CD4-positive, alpha-beta T cell treated with Interleukin-6 for 4 hours (primary cell): ENCODE measurements around the gene DENND1A.

Source experiments
- DNase-seq: peaks from one replicate; pipeline ENCODE4 v3.0.0-alpha.2; 2020; ENCODE audit warnings: mixed read lengths

The DENND1A gene

GRCh38 chr9:123678038-123678877 lies 251.7 kb downstream of the DENND1A start:
- DNase-seq: no peak

GRCh38 chr9:123676869-123677268 lies 253.1 kb downstream of the DENND1A start:
- DNase-seq: no peak

GRCh38 chr9:123669346-123669745 lies 260.6 kb downstream of the DENND1A start:
- DNase-seq: no peak

- no peak for DNase-seq
Measured at GRCh38 chr9:123663529-123663928, 266.4 kb downstream of the DENND1A start.

GRCh38 chr9:123662057-123662776 lies 267.7 kb downstream of the DENND1A start:
- DNase-seq: no peak

- DNase-seq: no peak
Measured at GRCh38 chr9:123660691-123661466, 269.0 kb downstream of the DENND1A start.

GRCh38 chr9:123659358-123659757 lies 270.6 kb downstream of the DENND1A start:
- DNase-seq: no peak

GRCh38 chr9:123658792-123659191 lies 271.1 kb downstream of the DENND1A start:
- no peak for DNase-seq

- no peak for DNase-seq
Measured at GRCh38 chr9:123657941-123658340, 272.0 kb downstream of the DENND1A start.

- no peak for DNase-seq
Measured at GRCh38 chr9:123657099-123657498, 272.8 kb downstream of the DENND1A start.

- no peak for DNase-seq
Measured at GRCh38 chr9:123656565-123656964, 273.4 kb downstream of the DENND1A start.

GRCh38 chr9:123655681-123656423 lies 274.1 kb downstream of the DENND1A start:
- no peak for DNase-seq

- DNase-seq: no peak
Measured at GRCh38 chr9:123654994-123655637, 274.8 kb downstream of the DENND1A start.

- DNase-seq: no peak
Measured at GRCh38 chr9:123654218-123654993, 275.5 kb downstream of the DENND1A start.

- no peak for DNase-seq
Measured at GRCh38 chr9:123652416-123652815, 277.5 kb downstream of the DENND1A start.

- no peak for DNase-seq
Measured at GRCh38 chr9:123651871-123652270, 278.1 kb downstream of the DENND1A start.

GRCh38 chr9:123651273-123651672 lies 278.7 kb downstream of the DENND1A start:
- DNase-seq: no peak

- no peak for DNase-seq
Measured at GRCh38 chr9:123649909-123650308, 280.0 kb downstream of the DENND1A start.

- no peak for DNase-seq
Measured at GRCh38 chr9:123647145-123647544, 282.8 kb downstream of the DENND1A start.

- DNase-seq: no peak
Measured at GRCh38 chr9:123645762-123646161, 284.2 kb downstream of the DENND1A start.

- DNase-seq: no peak
Measured at GRCh38 chr9:123645126-123645525, 284.8 kb downstream of the DENND1A start.
